Measurements from ENCODE around the gene JADE1. TPM values are rescaled to one million over a fixed set of nuclear protein-coding genes. Genes with fewer than 3 reads are reported as not detected.

Gene JADE1
- 10 to 100 TPM; 42.1 to 49.0 (median 47.0) TPM for polyA plus RNA-seq (ENCODE audit: insufficient read length in 4 of 4)

- peak; percentile 86 to 92 (median 90) for DNase-seq (ENCODE audit: low read depth in 4 of 4, low spot score in 3 of 4)
These were observed at the start of gene JADE1 for GRCh38 chr4:128809477-128810330. Gene JADE1, plus strand, starts transcription at chr4:128809700. Its CDS starts 22,059 bp downstream, at chr4:128831759.

DNA sequence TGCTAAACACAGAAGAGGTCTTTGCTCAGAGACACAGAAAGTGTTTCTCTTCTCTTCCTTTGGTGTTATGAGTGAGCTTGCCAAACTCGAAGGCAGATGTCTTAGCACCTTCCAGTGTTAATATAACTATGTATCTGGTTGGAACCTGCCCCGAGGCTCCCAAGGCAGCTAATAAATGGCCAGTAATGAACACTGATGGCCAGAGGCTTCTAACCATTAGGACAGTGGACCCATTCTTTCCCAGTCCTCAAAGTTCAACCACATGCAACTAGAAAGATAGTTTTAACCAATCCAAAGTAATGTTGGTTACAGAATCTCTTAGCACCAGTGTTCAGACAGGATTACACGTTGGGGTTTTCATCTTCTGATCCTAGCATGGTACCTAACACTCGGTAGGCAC lies 42.7 kb upstream of the JADE1 start:
- no peak for DNase-seq (ENCODE audit: low read depth in 4 of 4, low spot score in 3 of 4)

- no peak for DNase-seq (ENCODE audit: low read depth in 4 of 4, low spot score in 3 of 4)
These were observed 41.0 kb upstream of the JADE1 start for GRCh38 chr4:128768373-128768996.

- no peak for DNase-seq (ENCODE audit: low read depth in 4 of 4, low spot score in 3 of 4)
These were observed 40.5 kb upstream of the JADE1 start for GRCh38 chr4:128769011-128769410.

DNA sequence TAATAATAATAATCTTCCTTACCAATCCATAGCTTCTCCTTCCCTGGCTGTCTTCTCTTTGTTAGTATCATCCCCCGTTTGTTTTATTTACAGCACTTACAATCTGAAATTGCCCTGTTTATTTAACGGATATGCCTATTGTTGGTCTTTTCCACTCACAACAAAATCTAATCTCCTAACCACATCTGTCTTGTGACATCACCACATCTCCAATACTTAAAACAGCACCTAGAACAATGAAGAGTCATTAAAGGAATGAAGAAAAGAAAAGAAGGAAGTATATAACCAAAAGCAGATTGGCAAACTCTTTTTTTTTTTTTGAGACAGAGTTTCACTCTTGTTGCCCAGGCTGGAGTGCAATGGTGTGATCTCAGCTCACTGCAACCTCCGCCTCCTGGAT lies 38.7 kb upstream of the JADE1 start:
- DNase-seq (ENCODE audit: low read depth in 4 of 4, low spot score in 3 of 4) = no peak

- no peak for DNase-seq (ENCODE audit: low read depth in 4 of 4, low spot score in 3 of 4)
These were observed 34.0 kb upstream of the JADE1 start for GRCh38 chr4:128775477-128775876.

DNA sequence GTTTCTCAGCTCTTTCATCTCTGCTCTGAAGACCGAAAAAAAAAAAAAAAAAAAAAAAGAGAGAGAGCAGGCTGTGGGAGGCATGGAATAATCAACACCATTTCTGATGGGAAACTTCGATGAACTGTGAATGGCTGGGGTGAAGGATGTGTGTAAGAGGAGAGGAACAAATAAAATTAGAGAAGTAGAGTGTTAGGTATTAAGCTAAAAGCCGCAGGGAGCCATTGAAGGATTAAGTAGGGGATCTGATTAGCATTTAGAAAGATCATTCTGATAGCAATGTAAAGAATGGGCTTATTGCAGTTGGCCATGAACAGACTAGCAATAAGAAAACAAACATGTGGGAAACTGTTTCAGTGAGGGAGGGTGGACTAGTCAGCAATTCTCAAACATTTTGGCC lies 33.6 kb upstream of the JADE1 start:
- DNase-seq (ENCODE audit: low read depth in 4 of 4, low spot score in 3 of 4) = no peak

GRCh38 chr4:128776794-128777216 lies 32.7 kb upstream of the JADE1 start:
- DNase-seq (ENCODE audit: low read depth in 4 of 4, low spot score in 3 of 4) = no peak

- no peak for DNase-seq (ENCODE audit: low read depth in 4 of 4, low spot score in 3 of 4)
These were observed 28.8 kb upstream of the JADE1 start for GRCh38 chr4:128780688-128781087.

DNA sequence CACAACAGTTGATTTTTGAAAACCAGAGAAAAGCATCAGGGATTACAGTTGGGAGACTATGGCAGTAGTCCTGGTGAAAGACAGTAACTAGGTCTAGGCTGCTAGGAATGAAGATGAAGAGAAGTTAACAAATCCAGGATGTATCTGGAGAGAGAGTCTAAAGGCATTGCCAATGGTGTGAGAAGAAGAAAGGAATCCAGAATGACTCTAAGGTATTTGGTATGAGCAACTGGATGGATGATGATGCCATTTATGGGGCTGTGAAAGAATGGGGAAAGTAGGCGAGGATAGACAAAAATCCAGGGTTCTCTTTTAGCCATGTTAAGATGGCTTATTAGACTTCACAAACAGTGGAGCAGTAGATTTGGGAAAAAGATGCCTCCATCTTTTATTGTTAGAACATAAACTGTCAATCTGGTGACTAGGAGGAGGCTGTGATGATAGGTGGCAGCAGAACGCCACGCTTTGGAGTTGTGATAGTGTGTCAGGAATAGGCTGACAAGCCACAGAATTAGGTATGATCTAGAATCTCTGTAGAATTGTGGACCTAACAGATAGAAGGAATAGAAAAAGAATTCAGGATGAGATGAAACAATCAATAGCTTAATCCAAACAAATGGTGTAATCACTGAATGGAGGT lies 27.3 kb upstream of the JADE1 start:
- DNase-seq (ENCODE audit: low read depth in 4 of 4, low spot score in 3 of 4) = no peak

DNA sequence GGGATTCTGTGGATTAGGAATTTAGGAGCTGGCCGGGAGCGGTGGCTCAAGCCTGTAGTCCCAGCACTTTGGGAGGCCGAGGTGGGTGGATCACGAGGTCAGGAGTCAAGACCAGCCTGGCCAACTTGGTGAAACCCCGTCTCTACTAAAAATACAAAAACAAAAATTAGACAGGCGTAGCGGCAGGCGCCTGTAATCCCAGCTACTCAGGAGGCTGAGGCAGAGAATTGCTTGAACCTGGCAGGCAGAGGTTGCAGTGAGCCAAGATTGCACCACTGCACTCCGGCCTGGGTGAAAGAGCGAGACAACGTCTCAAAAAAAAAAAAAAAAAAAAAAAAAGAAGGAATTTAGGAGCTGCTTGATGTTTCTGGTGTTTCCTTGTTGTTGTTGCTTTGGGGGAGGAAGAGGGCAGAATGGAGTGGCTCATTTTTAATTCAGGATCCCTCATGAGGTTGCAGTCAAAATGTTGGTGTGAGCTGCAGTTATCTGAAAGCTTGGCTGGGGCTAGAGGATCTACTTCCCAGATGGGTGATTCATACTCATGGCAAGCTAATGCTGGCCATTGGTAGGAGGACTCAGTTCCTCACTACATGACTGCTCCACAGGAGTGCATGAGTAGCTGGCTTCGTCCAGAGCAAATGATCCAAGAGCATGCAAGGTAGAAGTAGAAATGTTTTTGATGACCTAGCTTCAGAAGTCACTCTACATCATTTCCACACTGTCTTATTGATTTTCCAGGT lies 26.5 kb upstream of the JADE1 start:
- DNase-seq (ENCODE audit: low read depth in 4 of 4, low spot score in 3 of 4) = no peak

GRCh38 chr4:128787509-128788311 lies 21.8 kb upstream of the JADE1 start:
- peak in 2 of 4 donors; percentile 8 to 33 for DNase-seq (ENCODE audit: low read depth in 4 of 4, low spot score in 3 of 4)

- DNase-seq (ENCODE audit: low read depth in 4 of 4, low spot score in 3 of 4) = no peak
These were observed 15.4 kb upstream of the JADE1 start for GRCh38 chr4:128793859-128794672.

DNA sequence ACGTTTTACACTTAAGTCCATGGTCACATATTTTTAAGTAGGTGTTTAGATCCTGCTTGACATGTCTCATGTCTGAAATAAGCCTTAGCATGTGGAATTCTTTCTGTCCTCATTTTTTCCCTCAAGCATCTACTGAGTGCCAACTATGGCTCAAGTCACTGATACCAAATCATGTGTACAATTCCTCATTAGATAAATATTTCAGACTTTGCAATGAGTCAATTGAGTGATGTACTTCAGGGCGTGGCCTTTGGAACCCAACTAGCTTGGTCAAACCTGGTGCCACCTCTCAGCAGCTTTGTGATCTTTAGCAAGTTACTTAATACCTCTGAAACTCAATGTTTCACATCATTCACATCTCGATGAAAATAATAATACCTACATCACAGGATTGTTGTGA lies 12.6 kb upstream of the JADE1 start:
- no peak for DNase-seq (ENCODE audit: low read depth in 4 of 4, low spot score in 3 of 4)

DNA sequence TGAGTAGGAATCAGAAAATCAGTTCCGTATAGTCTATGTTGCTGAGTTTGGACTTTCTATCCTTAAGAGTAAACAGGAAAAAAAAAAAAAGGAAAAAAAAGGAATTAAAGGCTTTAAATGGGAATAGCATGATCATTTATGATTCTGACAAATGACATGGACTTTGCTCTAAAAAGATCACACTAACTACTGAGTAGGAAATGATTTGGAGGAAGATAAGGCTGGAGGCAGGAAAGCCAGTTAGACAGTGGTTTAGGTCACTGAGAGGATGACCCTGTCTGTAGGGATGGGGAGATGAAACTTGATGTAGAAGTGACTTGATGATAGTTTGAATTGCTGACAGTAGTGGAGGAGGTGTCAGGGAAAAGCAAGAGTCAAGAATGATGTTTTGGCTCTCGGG lies 9.2 kb upstream of the JADE1 start:
- DNase-seq (ENCODE audit: low read depth in 4 of 4, low spot score in 3 of 4) = no peak

DNA sequence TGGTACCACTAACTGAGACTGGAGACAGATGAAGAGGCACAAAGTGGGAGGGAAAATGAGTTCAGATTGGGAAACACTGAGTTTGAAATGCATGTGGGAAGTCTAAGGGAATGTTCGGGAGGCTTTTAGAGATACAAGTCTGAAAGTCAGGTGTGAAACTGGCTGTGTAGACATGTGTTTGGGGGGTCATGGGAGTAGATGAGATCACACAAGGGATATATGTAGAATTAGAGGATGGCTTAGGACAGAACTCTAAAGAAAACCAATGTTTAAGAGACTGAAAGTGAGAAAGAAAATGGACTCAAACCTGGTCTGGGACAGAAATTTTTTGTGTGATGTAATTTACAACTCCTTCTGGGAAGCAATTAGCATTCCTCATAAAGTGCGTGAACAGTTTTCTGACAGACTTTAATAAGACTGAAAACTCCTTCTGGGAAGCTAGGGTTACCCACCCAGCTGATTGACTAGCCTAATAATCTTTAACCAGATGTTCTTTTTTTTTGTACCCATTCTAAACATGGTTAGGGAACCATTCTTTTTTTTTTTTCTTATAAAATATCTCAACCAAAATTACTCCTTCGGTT lies 8.7 kb upstream of the JADE1 start:
- no peak for DNase-seq (ENCODE audit: low read depth in 4 of 4, low spot score in 3 of 4)

- no peak for DNase-seq (ENCODE audit: low read depth in 4 of 4, low spot score in 3 of 4)
These were observed 6.5 kb upstream of the JADE1 start for GRCh38 chr4:128802680-128803628.

DNA sequence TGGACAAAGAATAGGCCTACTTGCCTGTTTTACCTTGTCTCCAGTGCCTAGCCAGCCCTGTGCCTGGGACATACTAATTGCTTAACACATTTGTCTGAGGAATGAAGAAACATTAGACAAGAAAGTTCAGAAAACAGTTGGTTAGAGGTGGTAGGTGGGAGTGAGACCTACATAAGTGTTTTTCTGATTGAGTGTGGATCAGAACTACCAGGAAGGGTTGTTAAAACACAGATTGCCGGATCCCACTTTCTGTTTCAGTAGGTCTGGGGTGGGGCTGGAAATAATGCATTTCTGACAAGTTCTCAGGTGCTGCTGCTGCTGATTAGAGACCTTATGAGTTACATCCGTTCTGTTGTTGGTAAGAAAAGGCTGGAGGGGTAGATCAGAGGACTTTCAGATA lies 5.7 kb upstream of the JADE1 start:
- no peak for DNase-seq (ENCODE audit: low read depth in 4 of 4, low spot score in 3 of 4)

All from right renal pelvis (tissue), 4 donors.